ENCODE measurements around the gene CA9.

DNA sequence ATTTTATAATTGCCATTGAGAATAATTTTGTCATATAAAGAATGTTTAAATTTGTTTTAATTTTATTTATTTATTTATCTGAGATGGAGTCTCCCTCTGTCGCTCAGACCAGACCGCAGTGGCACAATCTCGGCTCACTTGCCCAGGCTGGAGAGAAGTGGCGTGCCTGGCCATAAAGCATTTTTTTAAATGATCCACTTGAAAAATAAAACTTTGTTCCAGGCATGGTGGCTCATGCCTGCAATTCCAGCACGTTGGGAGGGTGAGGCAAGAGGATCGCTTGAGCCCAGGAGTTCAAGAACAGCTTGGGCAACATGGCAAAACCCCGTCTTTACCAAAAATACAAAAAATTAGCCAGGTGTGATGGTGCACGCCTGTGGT, 20.9 kb upstream of the CA9 start:
- TF ChIP-seq, protein P1, sequence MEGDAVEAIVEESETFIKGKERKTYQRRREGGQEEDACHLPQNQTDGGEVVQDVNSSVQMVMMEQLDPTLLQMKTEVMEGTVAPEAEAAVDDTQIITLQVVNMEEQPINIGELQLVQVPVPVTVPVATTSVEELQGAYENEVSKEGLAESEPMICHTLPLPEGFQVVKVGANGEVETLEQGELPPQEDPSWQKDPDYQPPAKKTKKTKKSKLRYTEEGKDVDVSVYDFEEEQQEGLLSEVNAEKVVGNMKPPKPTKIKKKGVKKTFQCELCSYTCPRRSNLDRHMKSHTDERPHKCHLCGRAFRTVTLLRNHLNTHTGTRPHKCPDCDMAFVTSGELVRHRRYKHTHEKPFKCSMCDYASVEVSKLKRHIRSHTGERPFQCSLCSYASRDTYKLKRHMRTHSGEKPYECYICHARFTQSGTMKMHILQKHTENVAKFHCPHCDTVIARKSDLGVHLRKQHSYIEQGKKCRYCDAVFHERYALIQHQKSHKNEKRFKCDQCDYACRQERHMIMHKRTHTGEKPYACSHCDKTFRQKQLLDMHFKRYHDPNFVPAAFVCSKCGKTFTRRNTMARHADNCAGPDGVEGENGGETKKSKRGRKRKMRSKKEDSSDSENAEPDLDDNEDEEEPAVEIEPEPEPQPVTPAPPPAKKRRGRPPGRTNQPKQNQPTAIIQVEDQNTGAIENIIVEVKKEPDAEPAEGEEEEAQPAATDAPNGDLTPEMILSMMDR (IDR thresholded peaks at IDR 0.05) = no peak
- no peak for TF ChIP-seq POLR2AphosphoS5 (IDR thresholded peaks at IDR 0.05)
- no peak for TF ChIP-seq EP300 (IDR thresholded peaks at IDR 0.05)
- no peak for TF ChIP-seq POLR2A (IDR thresholded peaks at IDR 0.05)
